Stimulated activated CD4-positive, alpha-beta T cell treated with anti-CD3 and anti-CD28 coated beads, TNF-alpha, amount 100 ng/mL, for 24 hours (primary cell): ENCODE data around the gene PTPRC.

ENCODE experiments used
- DNase-seq, 3 experiments: peaks; one replicate each; pipeline ENCODE4 v3.0.0-alpha.2; 2020; ENCODE audit warnings: low read depth in 3 of 3

The PTPRC gene

GRCh38 chr1:198761859-198762616 is 123.2 kb downstream of the PTPRC start:
- DNase-seq = no peak

DNA sequence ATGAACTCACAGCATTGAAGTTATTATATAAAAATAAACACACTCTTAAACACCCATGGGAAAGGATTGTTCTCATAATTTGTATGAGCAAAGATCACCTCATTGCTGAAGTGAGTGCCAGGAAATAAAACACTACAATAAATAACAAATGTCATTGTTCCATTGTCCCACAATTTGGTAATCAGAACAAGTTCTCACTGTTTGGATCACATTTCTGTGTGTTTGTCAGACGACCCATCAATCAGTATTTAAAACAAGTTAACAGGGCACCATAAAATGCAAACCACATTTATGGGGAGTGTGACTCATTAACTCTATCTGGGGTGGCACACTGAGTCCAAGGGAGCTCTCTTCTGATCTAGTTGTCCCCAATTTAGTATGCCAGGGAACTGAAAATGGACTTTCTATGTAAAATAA is 124.5 kb downstream of the PTPRC start:
- DNase-seq = no peak

- DNase-seq = no peak
Measured at GRCh38 chr1:198764748-198765147, 125.9 kb downstream of the PTPRC start.

- DNase-seq = no peak
Measured at GRCh38 chr1:198765416-198765815, 126.6 kb downstream of the PTPRC start.

DNA sequence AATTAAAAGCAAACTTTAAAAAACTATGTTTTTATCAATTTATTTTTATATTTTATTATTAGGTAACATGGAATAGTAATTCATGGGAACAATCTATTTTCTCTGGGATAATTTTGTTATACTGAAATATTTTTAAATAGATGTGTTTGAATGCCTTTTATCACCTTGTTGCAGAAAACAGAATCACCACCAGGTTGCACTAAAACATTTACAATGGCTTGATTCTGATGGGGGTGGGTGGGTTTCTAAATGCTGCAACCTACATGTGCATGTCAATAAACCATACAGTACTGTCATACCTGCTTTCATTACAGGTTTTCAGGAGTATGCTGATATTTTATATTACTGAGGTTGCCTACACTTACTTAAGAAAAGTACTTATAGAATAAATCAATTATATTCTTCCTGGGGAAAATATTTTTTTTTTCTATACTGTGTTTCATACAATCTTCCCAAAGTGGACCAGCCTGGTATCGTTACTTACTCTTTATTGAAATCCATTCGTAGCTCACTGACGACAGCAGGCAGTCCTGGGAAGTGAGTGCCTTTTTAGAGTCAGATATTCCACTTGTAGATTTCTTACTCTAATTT is 132.8 kb downstream of the PTPRC start:
- no peak for DNase-seq

DNA sequence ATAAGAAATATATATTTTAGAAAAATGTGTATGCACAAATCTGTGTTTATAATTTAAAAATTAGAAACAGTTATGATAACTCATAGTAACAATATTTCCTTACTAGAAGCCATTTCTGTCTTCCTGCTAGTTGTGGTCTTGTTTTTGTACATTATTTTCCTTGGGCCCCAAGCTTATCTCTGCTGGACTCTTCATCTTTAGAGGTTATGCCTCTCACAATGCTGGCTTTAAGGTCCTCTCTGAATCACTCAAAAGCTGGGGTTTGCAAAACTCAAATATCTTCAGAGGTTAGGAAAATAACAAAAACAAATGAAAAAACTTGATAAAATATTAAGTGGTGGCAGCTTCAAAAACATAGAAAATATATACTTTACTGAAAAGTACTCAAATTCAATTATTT is 133.8 kb downstream of the PTPRC start:
- DNase-seq = no peak

GRCh38 chr1:198773030-198773429 is 134.2 kb downstream of the PTPRC start:
- DNase-seq = no peak

- DNase-seq = no peak
Measured at GRCh38 chr1:198773523-198773922, 134.7 kb downstream of the PTPRC start.

GRCh38 chr1:198774421-198774820 is 135.6 kb downstream of the PTPRC start:
- DNase-seq = no peak

DNA sequence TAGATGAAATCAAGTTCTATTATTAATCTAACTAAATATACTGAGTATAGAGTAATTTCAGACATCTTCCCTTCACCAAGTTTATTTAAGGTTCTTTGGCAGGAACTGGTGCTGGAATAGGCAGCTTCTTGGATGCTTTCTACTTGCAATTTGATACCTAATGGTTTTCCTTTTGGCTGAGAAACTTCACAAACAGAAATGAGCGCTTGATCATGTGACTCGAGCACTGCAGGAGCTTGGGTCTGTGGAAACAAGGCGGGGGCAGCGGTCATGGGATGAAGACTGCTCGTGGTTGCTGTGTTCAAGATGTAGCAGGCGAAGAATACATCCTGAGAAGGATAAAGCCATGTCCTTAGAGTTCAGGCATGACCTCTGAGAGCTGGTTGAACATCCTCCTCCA is 136.8 kb downstream of the PTPRC start:
- no peak for DNase-seq

DNA sequence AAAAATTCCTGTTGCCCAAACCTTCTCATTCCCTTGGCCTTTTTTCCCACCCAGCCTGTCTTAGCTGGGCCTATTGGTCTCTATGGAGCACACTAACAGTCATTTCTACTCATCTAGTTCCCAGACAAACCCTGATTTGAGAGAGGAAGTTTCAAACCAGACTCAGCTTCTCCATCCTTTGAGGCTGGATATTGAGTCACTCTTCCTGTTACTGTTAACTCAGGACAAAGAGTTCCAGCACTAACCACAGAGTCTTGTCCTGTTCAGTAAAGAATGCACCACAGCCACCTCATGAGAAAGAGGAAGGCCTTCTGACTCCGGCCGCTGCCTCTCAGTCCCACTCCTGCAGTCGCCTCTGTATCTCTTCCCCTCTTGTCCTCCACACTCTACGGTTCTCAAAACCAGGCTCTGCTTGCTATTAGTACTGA is 137.8 kb downstream of the PTPRC start:
- DNase-seq = no peak

DNA sequence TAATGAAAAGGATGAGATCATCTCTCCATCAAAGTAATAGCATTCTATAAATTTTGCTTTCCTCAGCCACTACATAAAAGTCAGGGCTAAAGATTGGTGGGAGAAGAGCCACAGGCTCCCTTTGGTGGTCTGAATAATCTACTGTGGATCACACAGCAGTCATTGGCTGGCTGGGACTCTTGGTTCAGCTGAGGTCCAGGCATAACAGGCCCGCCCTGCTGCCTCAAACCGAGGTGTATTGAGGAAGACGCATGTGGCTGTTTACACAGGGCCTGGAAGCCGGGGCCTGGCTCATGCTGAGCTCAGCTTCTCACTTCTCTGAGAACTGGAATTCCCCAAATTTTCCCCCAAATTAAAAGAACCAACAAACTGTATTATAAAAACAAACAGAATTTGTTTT is 139.2 kb downstream of the PTPRC start:
- DNase-seq = no peak

- no peak for DNase-seq
Measured at GRCh38 chr1:198780376-198780775, 141.5 kb downstream of the PTPRC start.

DNA sequence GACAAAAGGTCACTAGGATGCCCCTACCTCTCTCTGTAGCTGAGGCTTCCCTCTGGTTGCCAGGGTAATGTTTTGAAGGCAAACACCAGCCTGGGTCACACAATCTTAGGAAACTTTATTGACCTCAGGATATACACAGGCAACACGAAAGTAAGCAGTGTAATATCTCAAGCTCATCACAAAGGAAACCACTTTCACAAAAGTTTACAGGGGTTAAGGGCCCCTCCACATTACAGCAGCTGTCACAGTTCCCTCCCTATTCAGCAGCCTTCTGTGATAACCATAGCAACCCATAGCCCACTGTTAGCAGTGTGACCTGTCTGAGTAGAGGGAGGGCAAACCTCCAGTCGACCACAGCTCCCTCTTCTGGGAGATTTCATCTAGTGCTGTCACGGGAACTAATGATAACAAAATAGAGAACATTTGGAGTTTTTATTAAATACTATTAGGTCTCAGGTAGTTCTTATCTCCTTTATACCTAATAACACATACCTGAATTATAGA is 149.8 kb downstream of the PTPRC start:
- DNase-seq = no peak

- DNase-seq = no peak
Measured at GRCh38 chr1:198793714-198794113, 154.9 kb downstream of the PTPRC start.

DNA sequence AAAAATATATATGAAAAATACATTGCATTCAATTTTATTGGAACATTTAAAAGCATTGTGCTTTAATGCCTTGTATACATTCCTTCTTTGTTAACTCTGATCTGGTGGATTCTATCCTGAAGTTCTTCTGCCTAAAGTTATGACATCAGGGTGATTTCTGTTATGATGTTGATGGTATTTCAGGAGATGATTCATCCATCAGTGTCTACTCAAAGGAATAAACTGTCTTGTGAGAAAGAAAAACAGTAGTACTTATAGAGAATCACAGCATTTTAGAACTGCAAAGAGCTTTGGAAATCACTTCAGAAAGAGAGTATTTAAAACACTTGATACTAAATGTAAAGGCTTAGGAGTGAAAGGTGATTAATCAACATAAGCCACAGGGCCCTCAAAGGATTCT is 155.7 kb downstream of the PTPRC start:
- DNase-seq = no peak

DNA sequence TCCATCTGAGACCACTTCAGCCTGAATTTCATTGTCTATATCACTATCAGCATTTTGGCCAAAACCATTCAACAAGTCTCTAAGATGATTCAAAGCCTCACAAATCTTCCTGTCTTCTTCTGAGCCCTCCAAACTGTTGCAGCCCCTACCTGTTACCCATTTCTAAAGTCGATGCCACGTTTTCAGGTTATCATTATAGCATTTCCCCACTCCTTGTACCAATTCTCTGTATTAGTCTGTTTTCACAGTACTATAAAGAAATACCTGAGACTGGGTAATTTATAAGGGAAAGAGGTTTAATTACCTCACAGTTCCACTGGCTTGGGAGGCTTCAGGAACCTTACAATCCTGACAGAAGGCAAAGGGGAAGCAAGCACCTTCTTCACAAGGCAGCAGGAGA is 158.8 kb downstream of the PTPRC start:
- no peak for DNase-seq

DNA sequence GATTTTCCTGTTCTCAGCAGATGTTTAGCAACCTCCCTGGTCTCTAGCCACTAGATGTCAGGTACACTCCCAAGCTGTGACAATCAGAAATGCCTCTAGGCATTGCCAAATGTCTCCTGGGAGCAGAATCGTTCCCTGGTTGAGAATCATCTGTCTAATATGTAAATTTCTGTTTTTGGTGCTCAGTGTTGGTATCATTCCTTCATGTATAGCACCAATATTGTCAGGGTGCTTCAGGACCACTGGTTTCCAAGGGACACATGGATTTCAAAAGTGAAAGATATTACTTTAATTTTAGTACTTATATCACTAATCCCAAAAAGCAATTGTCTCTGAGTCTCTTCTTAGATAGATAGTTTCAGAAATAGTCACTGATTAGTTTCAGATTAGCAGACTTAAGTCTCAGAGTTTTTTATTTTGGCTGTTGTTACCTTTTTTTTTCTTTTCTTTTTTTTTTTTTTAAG is 160.1 kb downstream of the PTPRC start:
- no peak for DNase-seq

- no peak for DNase-seq
Measured at GRCh38 chr1:198805498-198806151, 166.8 kb downstream of the PTPRC start.

- no peak for DNase-seq
Measured at GRCh38 chr1:198806861-198807260, 168.0 kb downstream of the PTPRC start.
